Uterus (tissue), 4 donors: ENCODE data around the gene KCNC2. TPM values are rescaled to one million over a fixed set of nuclear protein-coding genes. Genes with fewer than 3 reads are reported as not detected.

Source experiments
- DNase-seq, 2 donors: peaks; one replicate each; pipeline ENCODE4 v3.0.0-alpha.2; 2019 to 2020
- H3K27ac ChIP-seq, 2 donors: fragments of 200-600 bp; sonication (generic); 1 replicate in 1 of 2; 2 replicates in 1 of 2; pipeline ENCODE4 v1.5.1; 2016 to 2018
- H3K27me3 ChIP-seq, 2 donors: fragments of 200-600 bp; sonication (generic); one replicate each; pipeline ENCODE4 v1.5.1; 2018 to 2019; ENCODE audit warnings: control low read depth in 1 of 2
- H3K36me3 ChIP-seq, 2 donors: fragments of 200-600 bp; sonication (generic); one replicate each; pipeline ENCODE4 v1.5.1; 2019; ENCODE audit warnings: control low read depth in 1 of 2
- H3K4me1 ChIP-seq, 2 donors: fragments of 200-600 bp; sonication (generic); one replicate each; pipeline ENCODE4 v1.5.1; 2018 to 2019; ENCODE audit warnings: control low read depth in 1 of 2
- H3K4me3 ChIP-seq, 2 donors: fragments of 200-600 bp; sonication (generic); 1 replicate in 1 of 2; 2 replicates in 1 of 2; pipeline ENCODE4 v1.5.1; 2018 to 2019; ENCODE audit warnings: mild to moderate bottlenecking in 1 of 2
- H3K9me3 ChIP-seq, 2 donors: fragments of 200-600 bp; sonication (generic); one replicate each; pipeline ENCODE4 v1.5.1; 2019; ENCODE audit warnings: control low read depth in 1 of 2
- CTCF ChIP-seq, 4 experiments: fragments of 200-600 bp in 2 of 4; fragments of 450-650 bp in 2 of 4; sonication (generic) in 2 of 4; IDR thresholded peaks; one replicate each; pipeline ENCODE4 v1.5.1; 2016 to 2019; ENCODE audit warnings: antibody characterized with exemption in 4 of 4, mild to moderate bottlenecking in 2 of 4, moderate library complexity in 1 of 4
- POLR2A ChIP-seq, 2 donors: fragments of 450-650 bp; IDR thresholded peaks; one replicate each; pipeline ENCODE4 v1.6.1; 2016; ENCODE audit warnings: antibody characterized with exemption in 2 of 2, mild to moderate bottlenecking in 1 of 2, moderate library complexity in 1 of 2
- intact Hi-C: fragments of 100-400 bp; cut with DNase I; formaldehyde crosslinking; loops from one replicate; pipeline ENCODE4 v1.15.1; 2023; ENCODE audit warnings: low total_unique reads
- total RNA-seq, 4 donors: library from RNA; depleted of rRNA in 3 of 4; stranded (reverse); fragments of >200 nt in 3 of 4; gene quantifications; one replicate each; pipeline versions ENCODE4 v1.1.0 to v1.2.4, GENCODE V29; 2014 to 2023
- donor health status: DM: yes; HTN: yes; CAD: no.

KCNC2 gene
- total RNA-seq, 4 donors from 2014 or later, result 3.6 TPM; not detected in 3

DNA sequence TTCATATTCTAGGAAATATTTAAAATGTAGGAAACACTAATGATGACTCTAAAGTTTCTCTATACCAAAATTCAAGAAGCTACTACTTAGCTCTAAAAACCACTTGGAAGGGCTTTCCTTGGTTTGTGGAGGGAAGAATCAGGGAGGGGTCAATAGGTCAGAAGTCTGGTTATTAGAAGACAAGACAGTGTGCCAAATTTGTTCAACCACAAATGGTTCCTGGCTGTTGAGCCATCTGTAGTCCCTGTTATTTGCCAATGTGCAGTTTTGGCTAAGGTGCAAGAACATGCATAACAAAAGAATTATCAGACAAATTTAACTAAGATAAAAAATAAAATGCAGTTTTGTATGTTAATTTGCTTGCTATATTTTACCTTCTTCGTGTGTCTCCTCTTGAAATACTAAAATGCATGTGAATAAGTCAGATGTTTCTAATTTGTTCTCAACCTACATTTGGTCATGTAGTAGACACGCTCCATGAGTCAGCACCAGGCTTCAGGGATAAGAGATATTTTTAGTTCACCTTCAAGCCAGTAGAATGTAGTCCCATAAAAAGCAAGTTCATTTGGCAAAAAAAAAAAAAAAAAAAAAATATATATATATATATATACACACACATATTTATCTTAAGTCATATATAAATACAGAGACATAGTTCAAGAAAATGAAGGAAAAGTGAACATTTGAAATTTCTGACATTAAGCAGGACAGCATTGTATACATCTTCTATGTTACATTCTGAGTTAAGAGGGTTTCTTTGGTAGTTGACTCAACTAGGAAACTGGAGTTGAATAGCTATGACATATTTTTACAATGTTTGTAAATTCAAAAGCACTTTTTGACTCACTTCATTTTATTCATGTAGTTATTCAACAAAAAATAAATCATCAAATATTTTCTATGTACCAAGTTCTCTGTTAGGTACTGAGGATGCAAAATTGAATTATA is 123.3 kb downstream of the KCNC2 start:
- H3K4me1 ChIP-seq, result no peaks in the 10 kb centered on the region
- intact Hi-C loops, result no loop called here
- peak overlapping the region; percentile 2 to 16 for H3K27ac ChIP-seq
- H3K9me3 ChIP-seq, result no peaks in the 10 kb centered on the region
- H3K4me3 ChIP-seq, result no peak overlapping the region
- no peak for DNase-seq
- H3K27me3 ChIP-seq, result no peaks in the 10 kb centered on the region
- H3K36me3 ChIP-seq, result no peaks in the 10 kb centered on the region
- TF ChIP-seq CTCF (IDR thresholded peaks at IDR 0.05) (no peak), POLR2A (IDR thresholded peaks at IDR 0.05) (no peak)

- Histone ChIP-seq H3K27me3 (no peaks in the 10 kb centered on the region), H3K4me3 (no peak overlapping the region), H3K9me3 (no peaks in the 10 kb centered on the region), H3K4me1 (peaks cover 0 to 3% of the 10 kb centered on the region in 2 donors), H3K36me3 (no peaks in the 10 kb centered on the region), H3K27ac (no peak overlapping the region)
- intact Hi-C loops, result no loop called here
- no peak for DNase-seq
- TF ChIP-seq POLR2A (IDR thresholded peaks at IDR 0.05) (no peak), CTCF (IDR thresholded peaks at IDR 0.05) (no peak)
Measured at GRCh38 chr12:75081305-75081704, 128.3 kb downstream of the KCNC2 start.

DNA sequence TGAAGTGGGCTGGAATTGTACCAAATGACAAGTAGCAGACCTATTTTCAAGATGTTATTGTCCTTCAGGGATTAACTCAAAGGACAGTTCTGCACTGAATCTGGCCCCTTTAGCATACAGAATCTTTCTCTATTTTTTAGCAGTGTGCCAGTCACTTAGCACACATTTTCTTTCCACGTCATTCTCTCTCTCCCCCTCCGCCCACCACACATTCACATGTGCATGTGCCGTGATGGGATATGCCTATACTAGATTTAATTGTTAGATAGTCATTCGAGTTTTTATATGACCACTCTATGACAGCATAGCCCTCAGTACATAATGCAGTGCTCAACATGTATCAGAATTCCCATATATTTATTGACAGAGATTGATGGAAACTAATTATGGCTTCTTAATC is 129.1 kb downstream of the KCNC2 start:
- intact Hi-C loops, result no loop called here
- Histone ChIP-seq H3K36me3 (no peaks in the 10 kb centered on the region), H3K27me3 (no peaks in the 10 kb centered on the region), H3K9me3 (no peaks in the 10 kb centered on the region), H3K27ac (no peak overlapping the region), H3K4me3 (no peak overlapping the region), H3K4me1 (peaks cover 0 to 3% of the 10 kb centered on the region in 2 donors)
- no peak for TF ChIP-seq POLR2A (IDR thresholded peaks at IDR 0.05)
- no peak for TF ChIP-seq CTCF (IDR thresholded peaks at IDR 0.05)
- DNase-seq, result no peak

- intact Hi-C loops, result no loop called here
Measured at GRCh38 chr12:75065482-75065881, 144.2 kb downstream of the KCNC2 start.

More at GRCh38 chr12:75065482-75065881, 144.2 kb downstream of the KCNC2 start:
- no peak overlapping the region for H3K27ac ChIP-seq
- TF ChIP-seq POLR2A (IDR thresholded peaks at IDR 0.05), result no peak
- TF ChIP-seq CTCF (IDR thresholded peaks at IDR 0.05), result no peak
- H3K36me3 ChIP-seq, result no peaks in the 10 kb centered on the region
- H3K9me3 ChIP-seq, result no peaks in the 10 kb centered on the region
- no peak overlapping the region for H3K4me3 ChIP-seq
- DNase-seq, result no peak
- H3K27me3 ChIP-seq, result no peaks in the 10 kb centered on the region
- no peaks in the 10 kb centered on the region for H3K4me1 ChIP-seq
